ENCODE results near the gene RABGEF1.
"Not testable (repeated sequence)": the region's sequence is repeated elsewhere in the genome, so short reads cannot be mapped to it uniquely, and the experiment has no call there.

The RABGEF1 gene

DNA sequence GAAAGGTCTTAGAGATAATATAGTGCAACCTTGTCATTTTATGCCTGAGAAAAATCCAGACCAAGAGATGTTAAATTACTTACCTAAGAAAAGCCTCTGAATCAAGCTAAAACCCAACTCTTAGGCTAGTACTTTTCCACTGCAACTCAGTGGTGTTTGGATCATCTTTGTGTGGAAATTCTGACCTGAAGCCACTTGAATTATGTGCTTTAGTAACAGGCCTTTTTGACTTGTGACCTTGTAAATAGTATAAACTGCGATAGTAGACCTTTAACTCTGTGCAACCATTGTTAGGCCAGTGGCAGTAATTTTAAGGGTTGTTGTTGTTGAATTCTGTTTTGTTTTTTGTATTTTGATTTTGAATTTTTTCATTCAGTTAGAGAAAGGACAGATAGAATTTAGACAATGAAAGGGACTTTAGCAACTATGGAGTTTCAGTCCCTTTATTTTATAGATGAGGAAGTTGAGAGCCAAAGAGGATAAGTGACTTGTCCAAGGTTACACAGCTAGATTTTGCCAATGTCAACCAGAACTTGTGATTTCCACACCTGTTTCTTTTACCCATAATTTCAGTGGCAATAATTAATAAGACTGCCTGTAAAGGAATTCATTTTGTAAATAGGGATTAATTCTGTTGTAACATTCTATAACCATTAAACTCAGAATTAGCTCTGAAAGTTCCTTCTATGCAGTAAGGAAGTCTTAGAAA is 43.5 kb downstream of the RABGEF1 start:
- not testable (repeated sequence) for H3K4me3 ChIP-seq (ENCODE audit: low read length); H3K4me1 ChIP-seq (ENCODE audit: control insufficient read depth, low read depth, low read length); H3K9ac ChIP-seq (ENCODE audit: low read length); H3K9me3 ChIP-seq (ENCODE audit: control insufficient read depth, low read depth, low read length); H3K27ac ChIP-seq (ENCODE audit: low read length); H3K27me3 ChIP-seq (ENCODE audit: control insufficient read depth, insufficient read depth, low read length)
- peaks cover 42% of the 10 kb centered on the region for H3K36me3 ChIP-seq (ENCODE audit: control insufficient read depth, low read depth, low read length)

DNA sequence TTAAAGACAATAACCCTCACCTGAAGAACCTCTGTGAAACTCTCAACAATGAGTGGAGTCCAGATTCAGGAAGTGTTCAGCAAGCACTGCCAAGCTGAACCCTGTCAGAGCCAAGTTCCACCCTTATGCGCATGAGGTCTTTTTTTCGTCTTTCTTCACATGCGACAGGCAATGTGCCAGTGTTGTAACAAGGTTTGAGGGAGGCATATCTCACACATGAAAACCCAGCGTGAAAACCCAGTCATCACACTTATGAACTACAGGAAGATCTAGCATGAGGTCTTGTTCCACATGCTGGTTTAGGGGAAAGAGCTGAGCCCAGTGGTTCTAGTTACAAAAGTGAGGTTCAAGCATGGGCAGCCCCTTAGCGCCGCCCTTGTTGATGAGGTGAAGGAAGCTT is 49.7 kb downstream of the RABGEF1 start:
- H3K36me3 ChIP-seq (ENCODE audit: control insufficient read depth, low read depth, low read length): peaks cover 38% of the 10 kb centered on the region
- no peak overlapping the region for H3K4me3 ChIP-seq (ENCODE audit: low read length)
- no peak overlapping the region for H3K9ac ChIP-seq (ENCODE audit: low read length)
- H3K4me1 ChIP-seq (ENCODE audit: control insufficient read depth, low read depth, low read length): no peaks in the 10 kb centered on the region
- H3K9me3 ChIP-seq (ENCODE audit: control insufficient read depth, low read depth, low read length): no peaks in the 10 kb centered on the region
- H3K27me3 ChIP-seq (ENCODE audit: control insufficient read depth, insufficient read depth, low read length): no peaks in the 10 kb centered on the region
- no peak overlapping the region for H3K27ac ChIP-seq (ENCODE audit: low read length)

DNA sequence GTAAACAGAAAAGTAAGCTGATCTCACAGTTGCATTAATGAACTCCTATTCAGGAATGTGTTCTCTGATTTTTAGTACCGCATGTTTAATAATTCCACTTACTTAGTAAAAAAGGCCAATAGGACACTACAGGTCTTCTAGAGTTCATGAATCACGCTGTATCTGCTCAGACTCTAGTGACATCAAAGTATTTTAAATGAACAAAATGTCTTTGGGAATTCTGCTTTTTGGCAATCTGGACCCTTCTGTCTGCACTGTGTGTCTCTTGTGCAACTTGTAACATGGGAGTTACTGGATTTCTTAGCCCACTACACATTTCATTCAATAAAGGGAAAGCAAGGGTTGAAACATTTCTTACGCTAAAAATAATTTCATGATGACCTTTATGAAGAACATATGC is 50.2 kb downstream of the RABGEF1 start:
- H3K4me3 ChIP-seq (ENCODE audit: low read length): no peak overlapping the region
- no peaks in the 10 kb centered on the region for H3K9me3 ChIP-seq (ENCODE audit: control insufficient read depth, low read depth, low read length)
- no peak overlapping the region for H3K9ac ChIP-seq (ENCODE audit: low read length)
- no peak overlapping the region for H3K27ac ChIP-seq (ENCODE audit: low read length)
- no peaks in the 10 kb centered on the region for H3K4me1 ChIP-seq (ENCODE audit: control insufficient read depth, low read depth, low read length)
- H3K36me3 ChIP-seq (ENCODE audit: control insufficient read depth, low read depth, low read length): peaks cover 42% of the 10 kb centered on the region
- H3K27me3 ChIP-seq (ENCODE audit: control insufficient read depth, insufficient read depth, low read length): no peaks in the 10 kb centered on the region

DNA sequence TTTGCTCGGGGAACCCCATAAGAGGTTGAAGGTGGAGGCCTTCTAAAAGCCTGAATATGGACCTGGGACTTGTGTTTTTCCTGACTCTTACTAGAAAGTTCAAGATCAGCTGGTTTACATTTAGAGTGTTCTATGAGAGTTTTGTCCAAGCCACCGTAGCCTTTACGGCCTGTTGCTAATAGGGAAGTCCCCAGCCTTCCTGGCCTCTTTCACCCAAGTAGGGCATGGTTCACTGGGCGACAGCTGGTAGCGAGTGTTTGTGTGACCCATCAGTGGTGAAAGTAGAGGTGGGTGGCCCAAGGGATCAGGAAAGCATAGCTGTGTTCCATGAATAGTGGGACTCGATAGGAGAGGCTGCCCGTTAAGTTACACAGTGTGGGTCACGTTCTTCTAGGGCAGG is 60.1 kb downstream of the RABGEF1 start:
- Histone ChIP-seq H3K9ac (ENCODE audit: low read length) (no peak overlapping the region), H3K4me1 (ENCODE audit: control insufficient read depth, low read depth, low read length) (no peaks in the 10 kb centered on the region), H3K4me3 (ENCODE audit: low read length) (no peak overlapping the region), H3K36me3 (ENCODE audit: control insufficient read depth, low read depth, low read length) (peaks cover 56% of the 10 kb centered on the region), H3K27me3 (ENCODE audit: control insufficient read depth, insufficient read depth, low read length) (no peaks in the 10 kb centered on the region), H3K9me3 (ENCODE audit: control insufficient read depth, low read depth, low read length) (no peaks in the 10 kb centered on the region), H3K27ac (ENCODE audit: low read length) (no peak overlapping the region)

DNA sequence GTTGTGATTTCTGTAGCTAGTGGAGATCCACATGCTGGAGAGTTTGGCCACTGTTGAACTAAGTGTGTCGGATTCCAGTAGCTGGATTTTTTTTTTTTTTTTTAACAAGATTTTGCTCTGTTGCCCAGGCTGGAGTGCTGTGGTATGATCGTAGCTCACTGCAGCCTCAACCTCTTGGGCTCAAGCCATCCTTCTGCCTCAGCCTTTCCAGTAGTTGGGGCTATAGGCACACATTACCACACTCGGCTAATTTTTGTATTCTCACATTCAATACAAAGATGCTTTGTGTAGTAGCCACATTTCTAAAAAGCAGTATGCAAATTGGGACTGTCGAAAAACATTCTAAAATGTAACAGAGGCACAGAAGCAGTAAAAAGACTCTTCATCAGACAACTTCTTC is 63.5 kb downstream of the RABGEF1 start:
- no peak overlapping the region for H3K9ac ChIP-seq (ENCODE audit: low read length)
- no peak overlapping the region for H3K4me3 ChIP-seq (ENCODE audit: low read length)
- H3K36me3 ChIP-seq (ENCODE audit: control insufficient read depth, low read depth, low read length): peaks cover 56% of the 10 kb centered on the region
- H3K4me1 ChIP-seq (ENCODE audit: control insufficient read depth, low read depth, low read length): no peaks in the 10 kb centered on the region
- H3K27me3 ChIP-seq (ENCODE audit: control insufficient read depth, insufficient read depth, low read length): no peaks in the 10 kb centered on the region
- H3K9me3 ChIP-seq (ENCODE audit: control insufficient read depth, low read depth, low read length): no peaks in the 10 kb centered on the region
- no peak overlapping the region for H3K27ac ChIP-seq (ENCODE audit: low read length)

DNA sequence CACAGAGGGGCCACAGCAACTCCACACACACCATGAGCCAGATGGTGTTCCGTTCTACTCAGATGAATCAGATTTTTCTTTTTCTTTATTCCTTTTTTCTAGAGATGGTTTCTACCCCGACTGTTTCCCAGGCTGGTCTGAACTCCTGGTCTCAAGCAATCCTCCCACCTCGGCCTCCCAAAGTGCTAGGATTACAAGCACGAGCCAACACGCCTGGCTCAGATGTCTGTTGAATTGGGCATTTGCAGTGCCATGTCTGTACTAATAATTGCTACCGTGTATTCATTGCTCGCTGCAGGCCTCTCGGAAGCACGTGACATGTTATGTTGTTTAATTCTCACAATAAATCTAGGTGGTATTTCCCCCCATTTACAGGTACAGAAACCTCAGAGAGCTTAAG is 67.2 kb downstream of the RABGEF1 start:
- Histone ChIP-seq H3K27ac (ENCODE audit: low read length) (no peak overlapping the region), H3K36me3 (ENCODE audit: control insufficient read depth, low read depth, low read length) (peaks cover 53% of the 10 kb centered on the region), H3K4me3 (ENCODE audit: low read length) (no peak overlapping the region), H3K9ac (ENCODE audit: low read length) (no peak overlapping the region), H3K9me3 (ENCODE audit: control insufficient read depth, low read depth, low read length) (no peaks in the 10 kb centered on the region), H3K27me3 (ENCODE audit: control insufficient read depth, insufficient read depth, low read length) (no peaks in the 10 kb centered on the region), H3K4me1 (ENCODE audit: control insufficient read depth, low read depth, low read length) (no peaks in the 10 kb centered on the region)

DNA sequence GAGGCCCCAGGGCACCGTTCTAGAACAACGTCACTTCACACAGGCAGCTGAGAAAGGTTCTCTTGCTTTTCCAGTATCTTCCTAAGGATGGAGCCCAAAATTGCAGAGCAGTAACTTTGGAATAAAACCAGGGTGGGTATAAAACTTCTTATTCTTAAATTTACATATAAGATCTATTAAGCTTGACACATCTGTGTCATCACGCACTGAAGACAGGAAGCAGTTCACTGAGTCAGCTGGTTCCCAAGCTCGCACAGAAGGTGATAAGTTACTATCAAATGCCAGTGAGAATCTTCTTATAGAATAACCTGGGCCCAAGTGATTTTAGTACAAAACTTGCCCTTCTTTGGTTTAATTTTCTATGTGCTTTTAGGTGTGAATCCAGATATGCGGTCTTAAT is 70.2 kb downstream of the RABGEF1 start:
- Histone ChIP-seq H3K36me3 (ENCODE audit: control insufficient read depth, low read depth, low read length) (peaks cover 38% of the 10 kb centered on the region), H3K4me1 (ENCODE audit: control insufficient read depth, low read depth, low read length) (no peaks in the 10 kb centered on the region), H3K9me3 (ENCODE audit: control insufficient read depth, low read depth, low read length) (no peaks in the 10 kb centered on the region), H3K4me3 (ENCODE audit: low read length) (no peak overlapping the region), H3K9ac (ENCODE audit: low read length) (no peak overlapping the region), H3K27me3 (ENCODE audit: control insufficient read depth, insufficient read depth, low read length) (no peaks in the 10 kb centered on the region), H3K27ac (ENCODE audit: low read length) (no peak overlapping the region)

DNA sequence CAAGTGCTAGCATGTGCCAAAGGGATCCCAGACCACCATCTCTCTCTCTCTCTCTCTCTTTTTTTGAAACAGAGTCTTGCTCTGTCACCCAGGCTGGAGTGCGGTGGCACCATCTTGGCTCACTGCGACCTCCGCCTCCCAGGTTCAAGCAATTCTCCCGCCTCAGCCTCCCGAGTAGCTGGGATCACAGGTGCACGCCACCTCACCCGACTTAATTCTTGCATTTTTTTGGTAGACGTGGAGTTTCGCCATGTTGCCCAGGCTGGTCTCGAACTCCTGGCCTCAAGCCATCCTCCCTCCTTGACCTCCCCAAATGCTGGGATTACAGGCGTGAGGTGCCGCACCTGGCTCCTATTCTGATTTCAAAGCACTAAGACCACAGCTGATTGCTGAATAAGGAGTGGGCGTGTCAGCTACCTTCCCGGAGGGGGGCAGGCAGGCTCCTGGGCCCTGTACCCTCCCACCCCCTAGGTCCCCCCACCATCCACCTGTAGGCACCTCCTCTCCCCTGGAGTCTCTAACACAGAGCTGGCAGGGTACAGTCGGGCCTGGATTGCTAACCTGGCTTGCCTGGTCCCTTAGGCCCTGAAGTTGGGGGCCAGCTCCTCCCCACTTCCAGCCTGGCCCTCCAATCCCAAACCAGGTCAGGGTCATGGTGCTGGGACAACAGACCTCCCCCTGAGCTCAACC is 74.8 kb downstream of the RABGEF1 start:
- H3K4me1 ChIP-seq (ENCODE audit: control insufficient read depth, low read depth, low read length); H3K27ac ChIP-seq (ENCODE audit: low read length); H3K4me3 ChIP-seq (ENCODE audit: low read length); H3K9ac ChIP-seq (ENCODE audit: low read length); H3K9me3 ChIP-seq (ENCODE audit: control insufficient read depth, low read depth, low read length); H3K27me3 ChIP-seq (ENCODE audit: control insufficient read depth, insufficient read depth, low read length): not testable (repeated sequence)
- H3K36me3 ChIP-seq (ENCODE audit: control insufficient read depth, low read depth, low read length): peaks cover 12% of the 10 kb centered on the region

DNA sequence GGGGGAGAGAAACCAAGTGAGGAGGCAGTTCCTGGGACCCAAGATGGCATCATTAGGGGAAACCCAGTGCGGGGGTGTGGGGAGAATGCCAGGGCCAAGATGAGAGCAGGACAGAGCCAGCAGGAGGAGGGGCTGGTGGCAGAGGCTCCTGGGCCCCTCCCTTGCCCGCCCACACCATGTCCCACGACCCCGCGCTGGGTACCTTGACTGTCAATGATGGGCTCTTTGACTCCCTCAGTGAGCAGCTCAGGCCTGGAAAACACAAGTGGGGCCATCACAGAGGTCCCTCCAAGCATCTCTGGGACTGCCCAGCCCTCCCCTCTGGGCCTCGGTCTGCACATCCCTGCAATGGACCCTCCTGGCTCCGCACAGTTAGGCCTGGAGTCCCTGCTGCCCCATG is 75.4 kb downstream of the RABGEF1 start:
- H3K4me1 ChIP-seq (ENCODE audit: control insufficient read depth, low read depth, low read length): no peaks in the 10 kb centered on the region
- no peak overlapping the region for H3K4me3 ChIP-seq (ENCODE audit: low read length)
- H3K9me3 ChIP-seq (ENCODE audit: control insufficient read depth, low read depth, low read length): no peaks in the 10 kb centered on the region
- H3K9ac ChIP-seq (ENCODE audit: low read length): no peak overlapping the region
- no peaks in the 10 kb centered on the region for H3K27me3 ChIP-seq (ENCODE audit: control insufficient read depth, insufficient read depth, low read length)
- H3K27ac ChIP-seq (ENCODE audit: low read length): no peak overlapping the region
- H3K36me3 ChIP-seq (ENCODE audit: control insufficient read depth, low read depth, low read length): peaks cover 6% of the 10 kb centered on the region

DNA sequence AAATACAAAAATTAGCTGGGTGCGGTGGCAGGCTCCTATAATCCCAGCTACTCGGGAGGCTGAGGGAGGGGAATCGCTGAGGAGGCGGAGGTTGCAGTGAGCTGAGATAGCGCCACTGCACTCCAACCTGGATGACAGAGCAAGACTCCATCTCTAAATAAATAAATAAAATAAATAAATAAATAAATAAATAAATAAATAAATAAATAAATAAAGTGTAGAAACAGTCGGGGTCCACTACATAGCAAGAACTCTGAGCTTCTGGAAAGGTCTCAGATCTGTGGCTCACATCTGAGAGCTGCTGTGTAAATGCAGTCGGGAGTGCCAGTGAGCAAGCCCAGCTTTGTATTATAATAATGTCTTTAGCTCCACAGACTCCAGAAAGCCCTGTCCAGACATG is 76.1 kb downstream of the RABGEF1 start:
- not testable (repeated sequence) for H3K27me3 ChIP-seq (ENCODE audit: control insufficient read depth, insufficient read depth, low read length); H3K36me3 ChIP-seq (ENCODE audit: control insufficient read depth, low read depth, low read length); H3K27ac ChIP-seq (ENCODE audit: low read length); H3K9ac ChIP-seq (ENCODE audit: low read length); H3K9me3 ChIP-seq (ENCODE audit: control insufficient read depth, low read depth, low read length); H3K4me3 ChIP-seq (ENCODE audit: low read length); H3K4me1 ChIP-seq (ENCODE audit: control insufficient read depth, low read depth, low read length)

DNA sequence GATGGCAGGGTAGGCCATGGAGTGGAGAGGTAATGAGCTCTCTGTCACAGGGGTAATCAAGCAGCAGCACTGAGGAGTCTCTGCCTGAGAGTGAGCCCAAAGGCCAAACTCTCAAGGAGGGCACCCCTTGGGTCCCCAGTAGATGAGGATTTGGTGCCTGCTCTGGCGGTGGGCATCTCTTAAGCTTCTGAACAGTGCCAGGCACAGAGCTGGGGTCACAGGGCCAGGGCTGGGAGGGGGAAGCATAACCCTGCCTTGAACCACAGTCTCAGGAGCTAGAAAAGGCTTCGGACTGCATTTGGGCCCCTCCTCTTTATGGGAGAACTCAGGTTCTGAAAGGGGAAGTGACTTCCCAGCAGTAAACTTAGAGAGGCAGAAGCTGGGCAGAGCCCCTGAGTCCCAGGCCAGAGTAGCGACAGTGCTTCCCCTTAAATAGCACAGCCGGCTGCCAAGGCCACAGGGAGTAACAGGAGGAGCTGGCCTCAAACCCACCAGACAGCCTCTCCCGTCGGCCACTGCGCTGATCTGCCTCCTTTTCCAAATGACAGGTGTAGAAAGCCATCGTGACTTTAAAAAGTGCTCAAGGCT is 76.8 kb downstream of the RABGEF1 start:
- not testable (repeated sequence) for H3K9me3 ChIP-seq (ENCODE audit: control insufficient read depth, low read depth, low read length); H3K27me3 ChIP-seq (ENCODE audit: control insufficient read depth, insufficient read depth, low read length); H3K36me3 ChIP-seq (ENCODE audit: control insufficient read depth, low read depth, low read length); H3K4me3 ChIP-seq (ENCODE audit: low read length); H3K27ac ChIP-seq (ENCODE audit: low read length); H3K4me1 ChIP-seq (ENCODE audit: control insufficient read depth, low read depth, low read length); H3K9ac ChIP-seq (ENCODE audit: low read length)

DNA sequence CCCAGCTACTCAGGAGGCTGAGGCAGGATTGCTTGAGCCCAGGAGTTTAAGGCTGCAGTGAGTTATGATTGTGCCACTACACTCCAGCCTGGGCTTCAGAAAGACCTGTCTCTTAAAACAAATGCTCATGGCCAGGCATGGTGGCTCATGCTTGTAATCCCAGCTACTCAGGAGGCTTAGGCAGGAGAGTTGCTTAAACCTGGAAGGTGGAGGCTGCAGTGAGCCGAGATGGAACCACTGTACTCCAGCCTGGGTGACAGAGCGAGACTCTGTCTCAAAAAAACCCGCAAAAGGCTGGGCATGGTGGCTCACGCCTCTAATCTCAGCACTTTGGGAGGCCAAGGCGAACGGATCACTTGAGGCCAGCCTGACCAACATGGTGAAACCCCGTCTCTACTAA is 77.4 kb downstream of the RABGEF1 start:
- H3K27ac ChIP-seq (ENCODE audit: low read length); H3K36me3 ChIP-seq (ENCODE audit: control insufficient read depth, low read depth, low read length); H3K4me1 ChIP-seq (ENCODE audit: control insufficient read depth, low read depth, low read length); H3K4me3 ChIP-seq (ENCODE audit: low read length); H3K9me3 ChIP-seq (ENCODE audit: control insufficient read depth, low read depth, low read length); H3K9ac ChIP-seq (ENCODE audit: low read length); H3K27me3 ChIP-seq (ENCODE audit: control insufficient read depth, insufficient read depth, low read length): not testable (repeated sequence)

Measured in iPS-18a (cell line).